Stimulated activated CD4-positive, alpha-beta T cell treated with anti-CD3 and anti-CD28 coated beads, Interleukin-12 subunit alpha, Interleukin-12 subunit beta, amount 100 ng/mL, for 24 hours (primary cell): ENCODE data around the gene C1orf122.
"Not testable (repeated sequence)": the region's sequence is repeated elsewhere in the genome, so short reads cannot be mapped to it uniquely, and the experiment has no call there.

Experiments used
- DNase-seq, 2 experiments: peaks; one replicate each; pipeline ENCODE4 v3.0.0-alpha.2; 2020; ENCODE audit warnings: low read depth in 2 of 2

Gene C1orf122

DNA sequence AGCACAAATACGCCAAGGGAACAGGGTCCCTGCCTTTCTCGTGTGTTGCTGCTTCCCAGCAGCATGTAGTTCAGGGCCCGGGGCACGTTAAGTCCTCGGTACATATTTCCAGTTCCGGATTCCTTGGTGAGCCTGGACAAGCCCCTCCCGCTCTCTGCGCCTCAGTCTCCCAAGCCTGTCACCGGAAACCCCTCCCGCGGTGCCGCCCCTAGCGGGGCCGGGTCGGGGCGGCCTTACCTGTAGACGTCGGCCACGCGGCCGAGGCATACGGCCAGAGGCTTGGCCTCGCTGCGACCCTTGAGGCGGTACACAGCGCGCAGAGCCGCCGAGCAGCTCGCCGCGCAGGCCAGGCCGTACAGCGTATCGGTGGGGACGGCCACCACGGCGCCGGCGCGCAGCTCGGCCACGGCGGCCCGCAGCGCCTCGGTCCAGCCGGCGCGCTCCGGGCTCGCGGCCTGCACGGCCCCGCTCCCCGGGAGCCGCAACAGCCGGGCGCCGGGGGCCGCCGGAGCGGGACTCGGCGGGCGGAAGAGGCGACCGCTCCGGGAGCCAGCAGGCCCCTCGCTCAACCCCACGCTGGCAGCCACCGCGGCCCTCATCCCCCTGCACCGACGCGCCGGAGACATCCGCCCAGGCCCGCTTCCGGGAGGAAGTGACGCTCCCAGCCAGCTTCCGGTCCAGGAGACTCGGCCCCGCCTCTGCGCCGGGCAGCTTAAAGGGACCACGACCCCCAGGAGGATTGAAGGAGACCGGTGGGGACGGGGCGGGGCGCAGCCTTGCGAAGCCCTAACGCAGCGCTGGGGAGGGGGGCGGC, at the start of gene C1orf122, which contains the start of gene YRDC:
Gene C1orf122, plus strand, starts transcription at position 236 of the 814 bp plus-strand sequence. CDS start 615 bp downstream, outside the sequence.
Gene YRDC, minus strand, starts transcription at position 654 of the 814 bp plus-strand sequence. Its CDS starts 28 bp downstream, at position 626.
- peak; percentile 90 to 91 for DNase-seq

DNA sequence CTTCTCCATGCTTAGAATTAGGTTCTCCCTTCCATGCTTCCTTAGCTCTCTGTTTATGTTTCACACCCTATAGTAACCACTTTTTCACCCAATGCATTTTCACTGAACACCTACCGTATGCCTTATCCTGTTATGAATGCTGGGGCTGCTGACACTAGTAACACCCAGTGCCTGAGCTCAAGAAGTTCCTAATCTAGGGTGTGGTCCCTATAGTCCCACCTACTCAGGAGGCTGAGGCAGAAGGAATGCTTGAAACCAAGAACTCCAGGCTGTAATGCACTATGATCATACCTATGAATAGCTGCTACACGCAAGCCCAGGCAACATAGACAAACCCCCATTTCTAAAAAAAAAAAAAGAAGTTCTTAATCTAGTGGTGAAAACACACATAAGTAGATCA, 48.1 kb upstream of the C1orf122 start:
- DNase-seq: no peak

DNA sequence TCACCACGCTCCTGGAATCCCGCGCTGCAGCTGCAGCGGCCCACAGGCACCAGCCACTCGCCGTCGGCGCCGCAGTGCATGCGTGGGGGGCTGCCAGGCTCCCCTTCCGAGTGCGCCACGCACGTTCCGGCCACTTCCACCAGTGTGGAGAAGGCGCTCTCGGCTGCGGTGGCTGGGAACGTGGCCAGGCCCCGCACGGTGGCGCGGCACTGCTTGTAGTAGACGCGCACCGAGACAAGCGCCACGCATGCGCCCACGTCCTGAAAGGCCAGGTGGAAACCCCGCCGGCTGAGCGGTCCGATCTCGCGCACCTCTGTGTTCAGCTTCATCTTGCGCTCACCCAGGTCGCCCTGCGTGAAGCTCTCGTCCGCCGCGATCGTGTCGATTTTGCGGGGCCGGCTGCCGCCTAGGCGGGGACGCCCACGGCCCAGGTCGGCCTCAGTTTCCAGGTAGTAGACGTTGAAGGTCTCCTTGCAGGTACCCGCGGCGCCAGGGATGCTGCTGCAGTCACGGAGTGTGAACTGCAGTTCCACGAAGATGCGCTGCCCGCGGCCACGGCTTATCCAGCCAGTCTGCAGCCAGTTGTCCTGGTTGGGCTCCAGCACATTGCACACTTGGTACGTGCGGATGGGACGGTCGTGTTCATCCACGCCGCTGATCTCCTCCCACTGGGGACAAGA, 46.0 kb upstream of the C1orf122 start:
- no peak for DNase-seq

DNA sequence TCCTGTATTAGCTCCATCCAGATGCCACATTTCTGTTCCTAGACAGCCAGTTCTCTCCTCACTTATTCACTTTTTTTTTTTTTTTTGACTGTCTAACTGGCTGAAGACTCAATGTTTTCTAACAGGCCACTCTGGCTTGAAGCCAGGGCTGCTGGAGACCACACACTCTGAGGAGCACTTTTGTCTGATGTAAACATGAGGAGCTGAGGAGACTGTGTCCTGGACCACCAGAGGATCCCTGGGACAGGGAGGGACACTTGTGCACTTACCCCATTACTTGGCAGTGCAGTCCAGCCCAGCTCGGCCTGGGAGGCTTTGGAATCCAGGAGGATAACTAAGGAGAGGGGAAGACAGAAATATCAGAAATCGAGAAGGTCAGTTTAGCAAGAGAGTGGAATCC, 45.1 kb upstream of the C1orf122 start:
- DNase-seq: no peak

DNA sequence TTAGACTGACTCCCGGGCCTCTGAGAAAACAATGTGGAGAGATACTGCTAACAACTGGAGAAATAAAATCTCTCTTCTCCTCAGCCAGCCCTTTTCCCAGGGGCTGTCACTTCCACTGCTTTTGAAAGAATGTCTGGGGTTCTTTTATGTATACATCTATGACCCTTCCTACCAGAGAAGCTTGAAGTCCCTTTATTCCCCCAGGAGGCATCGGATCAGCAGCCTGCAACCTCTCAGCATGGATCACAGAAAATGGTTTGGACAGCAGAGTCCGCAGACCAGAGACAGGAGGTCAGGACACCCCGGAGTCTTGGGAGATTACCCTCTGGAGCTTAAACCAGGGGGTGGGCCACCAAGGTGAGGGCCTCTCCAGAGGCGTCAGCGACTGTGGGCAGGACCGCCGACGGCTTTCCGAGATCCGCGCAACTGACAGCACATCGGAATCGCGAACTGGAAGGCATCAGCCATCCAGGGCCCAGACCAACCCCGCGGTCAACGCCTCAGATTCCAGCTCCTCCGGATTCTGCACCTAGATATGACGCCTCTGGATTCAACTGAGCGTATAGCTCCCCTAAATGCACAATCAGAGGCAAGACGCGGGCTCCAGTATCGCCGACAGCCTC, 43.7 kb upstream of the C1orf122 start:
- no peak for DNase-seq

DNA sequence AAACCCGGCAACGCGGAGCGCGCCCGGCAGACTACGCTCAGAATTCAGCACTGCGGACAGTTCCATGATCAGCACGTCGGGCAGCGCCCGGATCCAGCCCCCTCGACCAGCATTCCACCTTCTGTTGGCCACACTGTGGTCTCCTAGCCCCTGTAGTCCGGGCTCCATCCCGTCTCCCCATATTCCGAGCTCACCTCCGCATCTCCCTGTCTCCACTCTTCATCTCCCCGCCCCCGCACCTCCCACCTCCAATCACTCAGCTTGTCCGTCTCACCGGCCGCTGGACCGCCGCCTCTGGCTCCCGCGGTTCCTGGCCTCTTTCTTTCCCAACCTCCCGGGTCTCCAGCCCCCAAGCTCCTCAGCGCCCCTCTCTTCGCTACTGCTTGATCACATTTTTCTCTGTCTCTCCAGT, 43.2 kb upstream of the C1orf122 start:
- DNase-seq: no peak

DNA sequence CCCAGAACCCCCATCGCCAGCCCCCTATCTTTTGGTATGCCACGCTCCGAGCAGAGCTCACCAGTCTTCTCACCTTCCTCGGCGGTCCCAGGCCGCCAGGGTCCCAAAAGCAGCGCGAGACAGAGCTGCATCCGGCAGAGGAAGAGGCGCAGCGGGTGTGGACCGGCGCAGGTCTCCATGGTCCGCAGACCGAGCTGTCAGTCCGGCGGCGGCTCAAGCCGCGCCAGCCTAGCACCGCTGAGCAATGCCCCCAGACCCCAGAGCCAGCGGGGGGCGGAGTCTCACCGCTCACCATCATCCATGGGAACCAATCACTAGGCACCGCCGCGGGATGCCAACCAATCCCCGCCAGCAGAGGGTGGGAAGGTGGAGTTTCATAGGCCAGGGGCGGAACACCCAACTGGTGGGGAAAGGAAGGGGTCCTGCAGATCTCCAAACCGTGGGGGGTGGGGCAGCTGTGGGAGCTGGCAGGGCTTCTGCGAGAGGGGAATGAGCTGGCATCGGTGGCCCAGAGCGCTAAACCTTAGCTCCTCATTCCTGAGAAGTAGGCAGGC, 42.6 kb upstream of the C1orf122 start, which contains the start of gene EPHA10:
Gene EPHA10, minus strand, starts transcription at position 233 of the 554 bp plus-strand sequence. Its CDS starts 54 bp downstream, at position 179.
- DNase-seq: no peak

DNA sequence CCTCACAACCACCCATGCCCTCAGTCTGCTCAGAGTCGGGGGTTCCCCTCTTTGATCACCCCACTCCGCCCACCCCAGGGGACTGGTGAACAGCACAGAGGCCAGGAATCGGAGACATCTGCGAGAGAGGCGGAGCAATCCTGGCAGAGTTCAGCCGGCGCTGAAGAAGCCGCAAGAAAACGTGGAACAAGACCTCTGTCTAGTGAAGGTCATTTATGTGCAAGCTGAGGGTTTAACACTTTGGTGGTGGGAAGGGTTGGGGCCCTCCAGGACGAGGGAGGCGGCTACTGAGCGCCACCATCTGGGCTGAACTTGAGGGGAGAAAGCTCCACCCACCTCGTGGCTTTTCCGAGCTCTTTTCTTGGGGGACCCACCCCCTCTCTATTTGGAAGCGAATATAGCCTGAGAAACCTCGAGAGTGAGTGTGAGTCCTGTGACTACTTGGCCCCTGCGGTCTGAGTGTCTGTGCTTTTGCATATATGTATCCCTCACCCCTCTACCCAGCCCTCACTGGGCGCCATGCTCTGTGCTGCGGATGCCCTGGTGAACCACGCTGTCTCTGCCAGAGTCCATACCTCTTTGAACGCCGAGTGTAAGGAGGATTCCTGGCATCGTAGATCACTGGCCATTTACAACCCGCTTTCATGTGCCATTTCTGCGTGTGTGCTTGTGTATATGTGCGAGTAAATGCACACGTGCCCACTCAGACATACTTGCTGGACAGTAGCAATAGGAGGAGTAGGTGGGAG, 41.5 kb upstream of the C1orf122 start:
- DNase-seq: no peak

DNA sequence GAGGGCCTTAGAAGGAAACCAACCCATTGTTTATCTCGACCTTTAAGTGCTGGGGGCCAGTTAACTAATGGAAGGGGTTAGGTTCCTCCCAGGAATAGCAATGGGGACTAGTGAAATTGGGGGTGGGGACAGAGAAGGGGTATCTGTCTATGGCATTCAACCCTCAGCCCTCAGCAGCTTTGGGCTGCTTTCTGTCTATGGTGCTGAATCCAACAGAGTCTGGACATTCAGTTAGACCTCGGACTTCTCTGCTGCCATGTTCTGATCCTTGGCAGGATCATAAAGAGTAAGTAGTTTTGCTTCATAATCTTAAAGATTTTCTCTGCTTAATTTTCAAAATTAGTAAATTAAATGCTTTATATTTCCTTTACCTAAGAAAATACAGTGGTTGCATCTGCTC, 40.1 kb upstream of the C1orf122 start:
- no peak for DNase-seq

DNA sequence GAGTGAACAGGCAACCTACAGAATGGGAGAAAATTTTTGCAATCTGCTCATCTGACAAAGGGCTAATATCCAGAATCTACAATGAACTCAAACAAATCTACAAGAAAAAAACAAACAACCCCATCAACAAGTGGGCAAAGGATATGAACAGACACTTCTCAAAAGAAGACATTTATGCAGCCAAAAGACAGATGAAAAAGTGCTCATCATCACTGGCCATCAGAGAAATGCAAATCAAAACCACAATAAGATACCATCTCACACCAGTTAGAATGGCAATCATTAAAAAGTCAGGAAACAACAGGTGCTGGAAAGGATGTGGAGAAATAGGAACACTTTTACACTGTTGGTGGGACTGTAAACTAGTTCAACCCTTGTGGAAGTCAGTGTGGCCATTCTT, 36.1 kb upstream of the C1orf122 start:
- not testable (repeated sequence) for DNase-seq

DNA sequence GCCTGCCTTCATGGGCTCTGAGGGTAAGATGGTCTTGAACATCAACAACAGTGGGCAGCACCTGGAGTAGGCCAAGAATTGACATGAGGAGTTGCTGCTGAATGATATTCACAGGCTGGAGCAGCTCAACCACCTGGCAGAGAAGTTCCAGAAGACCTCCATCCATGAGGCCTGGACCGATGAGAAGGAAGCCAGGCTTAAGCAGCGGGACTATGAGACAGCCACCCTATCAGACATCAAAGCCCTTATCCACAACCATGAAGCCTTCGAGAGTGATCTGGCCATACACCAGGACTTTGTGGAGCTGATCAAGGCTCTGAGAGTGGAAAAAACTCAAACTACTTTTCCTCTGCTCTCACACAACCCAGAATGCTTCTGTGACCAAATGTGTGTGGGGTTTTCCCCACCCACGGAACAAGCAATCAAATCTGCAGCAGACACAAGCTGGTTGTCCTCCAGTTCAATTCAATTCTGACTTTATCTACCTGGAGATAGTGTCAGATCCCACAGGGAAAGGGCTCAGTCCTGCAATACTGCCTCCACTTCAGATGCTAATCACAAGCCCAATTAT, 30.6 kb upstream of the C1orf122 start:
- DNase-seq: no peak

DNA sequence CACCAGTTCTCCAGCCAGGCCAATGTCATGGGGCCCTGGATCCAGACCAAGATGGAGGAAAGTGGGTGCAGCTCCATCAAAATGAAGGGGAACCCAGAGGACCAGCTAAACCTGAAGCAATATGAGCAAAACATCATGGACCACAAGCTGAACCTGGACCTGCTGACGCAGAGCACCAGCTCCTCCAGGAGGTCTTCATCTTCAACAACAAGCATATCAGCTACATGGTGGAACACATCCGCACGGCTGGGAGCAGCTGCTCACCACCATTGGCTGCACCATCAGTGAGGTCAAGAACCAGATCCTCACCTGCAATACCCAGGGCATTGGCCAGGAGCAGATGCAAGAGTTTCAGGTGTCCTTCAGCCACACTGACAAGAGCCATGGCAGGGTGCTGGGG, 28.9 kb upstream of the C1orf122 start:
- DNase-seq: no peak

DNA sequence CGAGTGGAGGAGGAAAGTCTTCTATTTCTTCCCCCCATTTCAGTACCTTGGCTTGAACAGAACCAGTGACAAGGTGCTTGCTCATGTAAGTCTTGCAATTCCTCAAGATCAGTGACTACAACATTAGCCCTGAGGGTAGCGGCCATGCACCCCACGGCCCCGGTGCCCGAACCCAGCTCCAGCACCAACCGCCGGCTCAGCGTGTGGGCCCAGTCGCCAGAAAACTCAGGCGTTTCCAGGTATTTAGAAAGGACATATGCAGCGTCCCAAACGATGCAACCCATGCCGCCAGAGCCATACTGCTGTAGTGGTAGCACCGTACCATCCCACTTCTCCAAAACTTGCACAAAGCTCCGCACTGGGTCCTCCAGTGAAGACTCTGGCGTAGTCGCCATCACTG, 25.1 kb upstream of the C1orf122 start:
- no peak for DNase-seq

DNA sequence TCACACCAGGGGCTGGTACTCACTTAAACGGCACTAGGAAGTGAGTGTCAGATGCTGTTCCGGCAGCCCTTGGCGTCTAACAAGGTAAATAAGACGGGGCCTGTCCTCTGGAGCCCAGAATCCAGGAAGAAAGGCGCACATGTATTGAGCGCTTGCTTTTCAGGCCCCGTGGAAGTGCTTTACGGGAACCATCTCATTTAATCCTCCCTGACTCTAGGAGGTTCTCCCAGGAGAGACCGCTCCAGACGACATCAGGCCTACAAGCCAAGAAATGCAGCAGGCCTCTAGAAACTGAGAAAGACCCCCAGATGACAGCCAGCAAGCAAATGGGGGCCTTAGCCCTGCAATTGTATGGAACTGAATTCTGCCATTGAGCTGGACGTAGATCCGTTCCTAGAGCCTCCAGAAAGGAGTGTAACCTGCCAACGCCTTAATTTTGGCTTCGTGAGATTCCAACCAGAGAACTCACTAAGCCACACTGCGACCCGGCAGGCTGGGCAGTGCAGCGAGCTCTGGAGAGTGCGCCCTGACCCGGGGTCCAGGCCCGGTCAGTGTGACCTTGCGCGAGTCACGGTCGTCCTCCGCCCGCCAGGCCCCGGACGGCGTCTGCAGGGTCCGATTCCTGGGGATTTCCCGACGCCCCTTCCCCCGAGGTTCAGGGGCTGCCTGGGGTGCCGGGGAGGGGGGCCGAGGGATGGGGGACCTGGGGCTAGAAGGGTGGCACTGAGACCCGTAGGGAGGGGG, 14.5 kb upstream of the C1orf122 start:
- no peak for DNase-seq

DNA sequence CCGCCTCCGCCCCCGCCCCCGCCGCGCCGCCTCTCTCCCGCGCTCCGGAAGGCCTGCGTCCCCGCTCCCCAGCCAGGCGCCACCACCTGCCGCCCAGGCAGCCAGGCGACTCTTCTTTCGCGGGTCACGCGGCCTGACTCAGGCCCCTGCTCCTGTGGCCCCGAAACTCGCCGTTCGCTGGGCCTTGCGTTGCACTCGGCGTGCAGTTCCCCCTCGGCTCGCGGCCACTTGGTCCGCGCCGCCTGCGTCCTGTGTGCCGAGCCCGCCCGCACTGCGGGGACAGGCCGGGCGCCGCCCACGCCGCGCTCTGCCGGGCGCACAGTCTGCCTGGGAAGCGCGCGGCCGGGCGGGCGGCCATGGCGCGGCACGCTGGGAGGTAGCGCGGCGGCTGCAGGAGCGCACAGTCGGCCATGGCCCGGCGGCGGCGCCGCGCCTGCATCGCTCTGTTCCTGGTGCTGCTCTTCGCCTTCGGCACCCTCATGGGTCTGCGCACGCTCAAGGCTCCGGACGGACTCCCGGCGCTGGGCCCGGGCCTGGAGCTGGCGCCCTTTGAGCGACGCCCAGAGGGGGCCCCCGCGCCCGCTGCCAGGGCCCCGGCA, 13.7 kb upstream of the C1orf122 start, which contains the start of gene MANEAL:
Gene MANEAL, plus strand, starts transcription at position 75 of the 599 bp plus-strand sequence. Its CDS starts 336 bp downstream, at position 411.
- DNase-seq: no peak

DNA sequence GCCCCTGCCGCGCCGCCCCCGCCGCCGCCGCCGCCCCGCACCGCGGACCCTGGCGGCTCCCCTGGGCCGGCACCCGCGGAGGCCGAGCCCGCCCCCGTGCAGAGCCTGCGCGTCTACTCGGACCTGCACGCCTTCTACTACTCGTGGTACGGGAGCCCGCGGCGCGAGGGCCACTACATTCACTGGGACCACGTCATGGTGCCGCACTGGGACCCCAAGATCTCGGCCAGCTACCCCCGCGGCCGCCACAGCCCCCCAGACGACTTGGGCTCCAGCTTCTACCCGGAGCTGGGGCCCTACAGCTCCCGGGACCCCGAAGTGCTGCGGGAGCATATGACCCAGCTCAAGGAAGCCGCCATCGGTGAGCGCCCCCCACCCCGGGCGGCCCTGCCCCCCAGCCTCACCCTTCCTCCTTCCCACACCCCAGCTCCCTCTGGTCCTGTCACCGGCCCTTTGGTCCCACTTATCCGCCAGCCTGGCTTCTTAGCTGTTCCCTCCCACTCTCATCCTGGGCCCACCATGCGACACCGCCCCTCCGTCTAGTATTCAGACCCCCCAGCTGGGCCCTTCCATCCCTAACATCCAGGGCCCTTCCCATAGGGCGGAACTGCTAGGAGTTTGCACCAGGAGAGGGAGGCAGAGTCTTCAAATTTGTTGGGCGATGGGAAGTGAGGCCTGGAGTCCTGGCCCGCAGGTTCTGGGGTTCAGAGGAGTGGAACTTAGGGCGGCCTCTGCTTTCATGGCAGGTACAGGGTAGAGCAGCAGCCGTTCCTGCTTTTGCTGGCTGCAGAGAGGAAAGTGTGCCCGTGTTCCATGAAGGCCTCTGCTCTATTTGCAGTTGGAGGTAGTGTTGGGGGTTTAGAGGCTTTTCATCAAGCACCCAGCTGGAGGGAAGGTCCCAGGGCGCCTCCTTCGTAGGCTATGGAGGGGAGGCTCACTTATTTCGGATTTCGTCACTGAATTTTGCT, 12.9 kb upstream of the C1orf122 start:
- DNase-seq: no peak

DNA sequence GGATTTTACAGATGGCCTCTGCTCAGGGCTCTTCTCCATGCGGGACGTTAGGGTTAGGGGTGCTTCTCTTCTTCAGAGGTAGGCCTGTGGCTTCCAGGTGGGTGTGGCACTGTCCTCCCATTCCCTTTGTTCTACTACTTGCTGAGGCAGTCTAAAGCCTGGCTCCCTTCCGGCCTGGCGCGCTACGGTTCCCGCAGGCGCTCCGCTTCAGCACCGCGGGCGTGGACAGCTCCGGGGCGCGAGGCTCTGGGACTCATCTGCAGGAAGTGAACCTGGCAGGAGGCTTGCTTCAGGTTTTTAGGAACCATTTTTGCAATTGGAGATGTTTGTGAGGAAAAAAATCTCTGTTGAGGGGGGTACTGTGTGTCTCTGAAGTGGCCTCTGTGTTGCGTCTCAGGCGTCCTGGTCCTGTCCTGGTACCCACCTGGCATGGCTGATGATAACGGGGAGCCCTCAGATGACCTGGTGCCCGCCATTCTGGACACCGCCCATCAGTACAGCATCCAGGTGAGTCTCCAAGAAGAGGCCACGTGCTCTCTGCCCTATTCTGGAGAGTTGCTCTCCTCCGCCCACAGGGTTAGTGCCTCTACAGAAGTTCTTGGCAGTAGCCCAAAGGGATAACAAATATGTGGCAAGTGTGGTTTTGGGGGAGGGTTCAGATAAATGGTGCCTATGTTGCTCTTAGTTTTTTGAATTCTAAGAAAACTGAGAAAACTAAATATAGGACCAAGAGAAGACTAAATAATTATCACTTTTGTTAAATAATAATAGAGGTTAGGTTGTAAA, 12.1 kb upstream of the C1orf122 start:
- peak in 1 of 2 experiments; percentile 50 for DNase-seq
